Heart left ventricle (tissue), 13 donors: ENCODE data around the gene MRPL19.

ENCODE experiments used
- CTCF ChIP-seq, 12 donors: fragments of 200-600 bp; sonication (generic) in 4 of 12; IDR thresholded peaks; one replicate each; pipeline versions ENCODE4 v1.5.0 to v1.8.0; 2018 to 2022; ENCODE audit warnings: antibody characterized with exemption in 12 of 12, mild to moderate bottlenecking in 5 of 12
- POLR2A ChIP-seq, 2 donors: fragments of 450-650 bp; IDR thresholded peaks; one replicate each; pipeline ENCODE4 v1.6.1; 2017; ENCODE audit warnings: antibody characterized with exemption in 2 of 2, mild to moderate bottlenecking in 2 of 2, moderate library complexity in 2 of 2
- donor health status: ischemic (EF 13 %, LVEDD 7.1; RV severe dilation, severe dysfunction).
- donor health status: DM: no; HTN: yes; CAD: no.
- donor health status: DM: no; HTN: no; CAD: no.
- donor health status: ischemic (EF 25% LVEDD 6.9; RV normal size, moderate dysfunction).
- donor health status: ischemic (EF 25% LVEDD 5.7; RV mildly dilated, moderate dysfunction).
- donor health status: ischemic (EF 35%, LVEDD 5.7; RV mildly dilated, moderate dysfunction).
- donor health status: nonischemic (EF 11% LVEDD 7.7; RV severe dilation, severe dysfunction).
- donor health status: DM: yes; HTN: yes; CAD: no.
- donor health status: PGD.
- donor health status: ischemic (EF 29% LVEDD 5.4; RV normal size, mild dysfunction).
- donor health status: nonischemic (EF 23%, LVEDD 6.1; RV moderate dilation, normal function).

GRCh38 chr2:75632813-75633212 lies 13.8 kb upstream of the MRPL19 start:
- TF ChIP-seq POLR2A (IDR thresholded peaks at IDR 0.05) (no peak), CTCF (IDR thresholded peaks at IDR 0.05) (no peak)
